ENCODE measurements around the gene PTGER3.

DNA sequence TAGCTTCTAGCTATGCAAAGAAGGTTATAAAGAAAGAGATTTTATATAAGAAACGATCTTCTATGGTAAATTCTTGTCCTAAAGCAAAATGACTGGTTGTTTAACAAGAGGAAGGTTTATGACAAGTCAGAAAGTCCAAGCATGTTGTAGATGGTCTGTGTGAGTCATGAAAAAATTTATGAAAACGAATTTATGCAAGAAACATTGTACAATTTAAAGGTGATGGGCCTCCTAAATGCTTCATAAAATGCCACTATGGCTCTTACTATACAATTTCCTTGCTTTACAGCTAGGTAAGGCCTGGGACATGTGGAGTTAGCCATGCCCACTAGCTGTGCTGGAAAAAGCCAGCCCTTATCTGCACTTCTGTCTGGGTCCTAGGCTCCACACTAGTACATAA, 125.4 kb downstream of the PTGER3 start:
- TF ChIP-seq, protein P1, sequence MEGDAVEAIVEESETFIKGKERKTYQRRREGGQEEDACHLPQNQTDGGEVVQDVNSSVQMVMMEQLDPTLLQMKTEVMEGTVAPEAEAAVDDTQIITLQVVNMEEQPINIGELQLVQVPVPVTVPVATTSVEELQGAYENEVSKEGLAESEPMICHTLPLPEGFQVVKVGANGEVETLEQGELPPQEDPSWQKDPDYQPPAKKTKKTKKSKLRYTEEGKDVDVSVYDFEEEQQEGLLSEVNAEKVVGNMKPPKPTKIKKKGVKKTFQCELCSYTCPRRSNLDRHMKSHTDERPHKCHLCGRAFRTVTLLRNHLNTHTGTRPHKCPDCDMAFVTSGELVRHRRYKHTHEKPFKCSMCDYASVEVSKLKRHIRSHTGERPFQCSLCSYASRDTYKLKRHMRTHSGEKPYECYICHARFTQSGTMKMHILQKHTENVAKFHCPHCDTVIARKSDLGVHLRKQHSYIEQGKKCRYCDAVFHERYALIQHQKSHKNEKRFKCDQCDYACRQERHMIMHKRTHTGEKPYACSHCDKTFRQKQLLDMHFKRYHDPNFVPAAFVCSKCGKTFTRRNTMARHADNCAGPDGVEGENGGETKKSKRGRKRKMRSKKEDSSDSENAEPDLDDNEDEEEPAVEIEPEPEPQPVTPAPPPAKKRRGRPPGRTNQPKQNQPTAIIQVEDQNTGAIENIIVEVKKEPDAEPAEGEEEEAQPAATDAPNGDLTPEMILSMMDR (IDR thresholded peaks at IDR 0.05), result no peak
- TF ChIP-seq YY1 (IDR thresholded peaks at IDR 0.05; ENCODE audit: low read depth) (no peak), POLR2AphosphoS5 (IDR thresholded peaks at IDR 0.05; ENCODE audit: low read depth, low read length) (no peak), NRF1 (IDR thresholded peaks at IDR 0.05; ENCODE audit: low read depth, low read length) (no peak), EZH2phosphoT487 (IDR thresholded peaks at IDR 0.05; ENCODE audit: borderline replicate concordance, low read depth) (no peak), ELF1 (IDR thresholded peaks at IDR 0.05) (no peak), RAD21 (IDR thresholded peaks at IDR 0.05; ENCODE audit: low read length) (no peak), EP300 (IDR thresholded peaks at IDR 0.05; ENCODE audit: borderline replicate concordance in 1 of 2, low read depth in 1 of 2, low read length in 1 of 2) (no peak), GABPA (IDR thresholded peaks at IDR 0.05; ENCODE audit: low read depth) (no peak), GATA2 (CRISPR knock-in tag; IDR thresholded peaks at IDR 0.05) (no peak)
- TF ChIP-seq, protein P2, sequence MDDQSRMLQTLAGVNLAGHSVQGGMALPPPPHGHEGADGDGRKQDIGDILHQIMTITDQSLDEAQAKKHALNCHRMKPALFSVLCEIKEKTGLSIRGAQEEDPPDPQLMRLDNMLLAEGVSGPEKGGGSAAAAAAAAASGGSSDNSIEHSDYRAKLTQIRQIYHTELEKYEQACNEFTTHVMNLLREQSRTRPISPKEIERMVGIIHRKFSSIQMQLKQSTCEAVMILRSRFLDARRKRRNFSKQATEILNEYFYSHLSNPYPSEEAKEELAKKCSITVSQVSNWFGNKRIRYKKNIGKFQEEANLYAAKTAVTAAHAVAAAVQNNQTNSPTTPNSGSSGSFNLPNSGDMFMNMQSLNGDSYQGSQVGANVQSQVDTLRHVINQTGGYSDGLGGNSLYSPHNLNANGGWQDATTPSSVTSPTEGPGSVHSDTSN (IDR thresholded peaks at IDR 0.05), result no peak
- TF ChIP-seq, protein P3, sequence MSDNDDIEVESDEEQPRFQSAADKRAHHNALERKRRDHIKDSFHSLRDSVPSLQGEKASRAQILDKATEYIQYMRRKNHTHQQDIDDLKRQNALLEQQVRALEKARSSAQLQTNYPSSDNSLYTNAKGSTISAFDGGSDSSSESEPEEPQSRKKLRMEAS (IDR thresholded peaks at IDR 0.05; ENCODE audit: low read depth), result no peak

Data from SK-N-SH (cell line).